ENCODE measurements around the gene FAM240A.

The FAM240A gene

GRCh38 chr3:46593274-46593862, 19.0 kb upstream of the FAM240A start:
- no peak for TF ChIP-seq CTCF (IDR thresholded peaks at IDR 0.05; ENCODE audit: control insufficient read depth, insufficient read depth, low read depth, low read length, missing control alignments)
- DNase-seq (ENCODE audit: low read depth): no peak
- no peak overlapping the region for H3K4me3 ChIP-seq (ENCODE audit: control insufficient read depth, low read depth, low read length)

DNA sequence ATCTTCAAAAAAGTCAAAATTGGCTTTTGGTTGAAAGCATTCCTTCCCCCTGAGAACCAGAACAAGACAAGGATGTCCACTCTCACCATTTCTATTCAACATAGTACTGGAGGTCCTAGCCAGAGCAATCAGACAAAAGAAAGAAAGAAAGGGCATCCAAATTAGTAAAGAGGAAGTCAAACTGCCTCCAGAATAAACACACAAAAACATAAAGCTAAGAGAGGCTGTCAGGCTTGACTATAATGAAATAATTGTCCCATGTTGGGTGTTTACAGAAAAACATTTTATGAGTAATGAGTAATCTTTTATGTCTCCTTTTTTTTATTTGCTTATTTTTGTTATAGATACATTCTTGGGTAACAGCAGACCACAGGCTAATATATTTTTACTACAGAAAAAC, 18.3 kb upstream of the FAM240A start:
- no peak for TF ChIP-seq CTCF (IDR thresholded peaks at IDR 0.05; ENCODE audit: control insufficient read depth, insufficient read depth, low read depth, low read length, missing control alignments)
- no peak overlapping the region for H3K4me3 ChIP-seq (ENCODE audit: control insufficient read depth, low read depth, low read length)
- DNase-seq (ENCODE audit: low read depth): no peak

- no peak for DNase-seq (ENCODE audit: low read depth)
- TF ChIP-seq CTCF (IDR thresholded peaks at IDR 0.05; ENCODE audit: control insufficient read depth, insufficient read depth, low read depth, low read length, missing control alignments): no peak
- no peak overlapping the region for H3K4me3 ChIP-seq (ENCODE audit: control insufficient read depth, low read depth, low read length)
Observed at GRCh38 chr3:46594723-46595122, 17.6 kb upstream of the FAM240A start.

DNA sequence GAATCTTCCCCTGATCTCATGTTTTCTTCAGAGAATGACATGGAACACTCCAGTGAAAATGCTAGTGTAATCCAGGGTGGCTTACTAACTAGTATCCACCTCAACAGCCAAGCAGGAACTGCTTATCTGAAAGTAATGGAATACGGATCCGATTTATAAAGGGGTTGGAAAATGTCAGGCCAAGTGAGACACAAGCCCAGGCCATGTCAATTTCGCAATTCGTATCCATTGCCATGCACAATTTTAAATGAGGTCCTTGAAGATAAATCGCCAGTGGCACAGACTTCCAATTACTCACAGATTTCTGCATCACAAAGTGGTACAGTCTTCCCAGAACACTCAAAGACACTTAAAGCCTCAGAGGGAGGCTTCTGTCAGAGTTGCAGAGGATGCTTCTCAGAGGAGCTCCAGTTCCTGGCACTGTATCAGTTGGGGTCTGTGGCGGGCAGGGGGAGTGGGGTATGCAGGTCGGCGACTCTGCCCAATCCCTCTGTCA, 16.5 kb upstream of the FAM240A start:
- H3K4me3 ChIP-seq (ENCODE audit: control insufficient read depth, low read depth, low read length): no peak overlapping the region
- no peak for DNase-seq (ENCODE audit: low read depth)
- no peak for TF ChIP-seq CTCF (IDR thresholded peaks at IDR 0.05; ENCODE audit: control insufficient read depth, insufficient read depth, low read depth, low read length, missing control alignments)

- TF ChIP-seq CTCF (IDR thresholded peaks at IDR 0.05; ENCODE audit: control insufficient read depth, insufficient read depth, low read depth, low read length, missing control alignments): no peak
- DNase-seq (ENCODE audit: low read depth): no peak
- no peak overlapping the region for H3K4me3 ChIP-seq (ENCODE audit: control insufficient read depth, low read depth, low read length)
Observed at GRCh38 chr3:46599590-46599989, 12.7 kb upstream of the FAM240A start.

- TF ChIP-seq CTCF (IDR thresholded peaks at IDR 0.05; ENCODE audit: control insufficient read depth, insufficient read depth, low read depth, low read length, missing control alignments): no peak
- no peak overlapping the region for H3K4me3 ChIP-seq (ENCODE audit: control insufficient read depth, low read depth, low read length)
- no peak for DNase-seq (ENCODE audit: low read depth)
Observed at GRCh38 chr3:46603446-46604046, 8.8 kb upstream of the FAM240A start.
